ENCODE measurements around the gene SUZ12. TPM values are rescaled to one million over a fixed set of nuclear protein-coding genes. Genes with fewer than 3 reads are reported as not detected.
A peak's percentile ranks its signal among the peaks of the same experiment; 100 is the strongest.
"Not testable (repeated sequence)": the region's sequence is repeated elsewhere in the genome, so short reads cannot be mapped to it uniquely, and the experiment has no call there.

SUZ12 gene
- total and polyA plus RNA-seq, 12 donors = 5.1 to 15.5 (median 14.0) TPM

DNA sequence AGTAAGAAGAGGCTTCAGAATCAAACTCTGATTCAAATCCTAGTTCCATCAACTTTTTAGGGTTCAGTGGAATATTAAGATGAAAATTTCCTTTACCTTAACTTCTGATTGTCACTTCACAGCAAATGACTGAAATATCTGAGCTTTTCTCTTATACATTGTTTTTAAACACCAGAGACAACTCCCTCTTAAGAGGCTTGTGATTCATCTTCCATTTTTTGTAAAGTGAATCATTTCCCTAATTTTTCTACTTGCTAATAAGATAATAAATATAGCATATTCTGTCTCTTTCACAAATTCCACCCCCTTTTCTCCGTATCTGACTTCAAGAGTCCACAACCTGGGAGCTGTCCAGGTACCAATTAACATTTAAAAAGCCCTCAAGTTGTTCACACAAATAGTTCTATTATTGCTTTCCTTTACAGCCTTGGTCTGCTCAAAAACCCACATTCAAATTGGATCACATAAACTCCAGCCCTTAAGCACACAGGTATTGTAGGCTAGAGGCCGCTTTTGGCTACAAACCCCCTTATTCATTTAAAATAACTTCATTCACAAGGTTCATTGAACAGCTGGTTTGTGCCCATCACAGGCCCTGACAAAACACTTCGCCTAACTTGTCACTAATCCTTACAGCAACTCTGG lies 21.2 kb upstream of the SUZ12 start:
- Histone ChIP-seq H3K9me3 (no peaks in the 10 kb centered on the region), H3K27ac (no peak overlapping the region), H3K4me3 (no peak overlapping the region), H3K36me3 (no peaks in the 10 kb centered on the region), H3K27me3 (peaks cover 0 to 61% (median 36%) of the 10 kb centered on the region in 7 donors), H3K4me1 (no peaks in the 10 kb centered on the region)
- 90 to 94% methylated on average over 3 of the region's 3 CpGs for WGBS, 2 donors
- DNase-seq = no peak
- intact Hi-C loops (cut with DNase I) = no loop called here
- no peak for ATAC-seq
- TF ChIP-seq CTCF (IDR thresholded peaks at IDR 0.05) = no peak

- WGBS, 2 donors = 50 to 53% methylated on average over 36 of the region's 36 CpGs
- Histone ChIP-seq H3K9me3 (no peaks in the 10 kb centered on the region), H3K27ac (no peak overlapping the region), H3K36me3 (no peaks in the 10 kb centered on the region), H3K27me3 (peaks cover 0 to 62% (median 36%) of the 10 kb centered on the region in 7 donors), H3K4me3 (peak overlapping the region in 3 of 10 donors; percentile 5 to 24 (median 12)), H3K4me1 (no peaks in the 10 kb centered on the region)
- no peak for TF ChIP-seq CTCF (IDR thresholded peaks at IDR 0.05)
- DNase-seq = no peak
- intact Hi-C loops (cut with DNase I) = no loop called here
- ATAC-seq = peak in 1 of 8 donors; percentile 55
Observed at GRCh38 chr17:31916491-31917064, 20.2 kb upstream of the SUZ12 start.

DNA sequence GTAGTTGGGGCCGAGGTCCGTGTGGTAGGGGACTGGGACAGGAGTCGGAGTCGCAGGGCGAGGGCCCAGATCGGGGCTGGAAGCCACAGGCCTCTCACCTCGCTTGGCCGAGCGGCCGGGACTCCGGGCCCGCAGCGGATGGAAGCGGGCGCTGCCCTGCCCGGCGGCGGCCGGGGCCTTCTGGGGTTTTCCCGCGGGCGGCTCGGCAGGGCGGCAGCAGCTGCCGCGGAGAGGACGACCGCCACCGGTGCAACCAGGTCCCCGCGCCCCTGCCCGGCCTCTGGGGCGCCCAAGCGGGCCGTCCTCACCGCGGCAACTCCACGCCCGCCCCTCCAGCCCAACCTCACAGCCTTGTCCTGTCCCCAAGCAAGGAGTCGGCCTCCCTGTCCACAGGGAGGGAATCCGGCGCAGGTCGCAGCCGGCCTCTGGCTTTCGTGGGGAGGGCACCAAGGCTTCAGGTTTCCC lies 19.7 kb upstream of the SUZ12 start:
- Histone ChIP-seq H3K4me3 (peak overlapping the region in 4 of 10 donors; percentile 1 to 24 (median 8)), H3K27ac (no peak overlapping the region), H3K4me1 (no peaks in the 10 kb centered on the region), H3K27me3 (peaks cover 0 to 64% (median 38%) of the 10 kb centered on the region in 7 donors), H3K36me3 (no peaks in the 10 kb centered on the region), H3K9me3 (no peaks in the 10 kb centered on the region)
- TF ChIP-seq CTCF (IDR thresholded peaks at IDR 0.05) = no peak
- 11% methylated on average over 44 to 45 of the region's 45 CpGs for whole genome bisulfite sequencing, 2 donors
- peak in 1 of 2 donors; percentile 12 for DNase-seq
- intact Hi-C loops (cut with DNase I) = no loop called here
- peak in 3 of 8 donors; percentile 17 to 42 (median 41) for ATAC-seq

DNA sequence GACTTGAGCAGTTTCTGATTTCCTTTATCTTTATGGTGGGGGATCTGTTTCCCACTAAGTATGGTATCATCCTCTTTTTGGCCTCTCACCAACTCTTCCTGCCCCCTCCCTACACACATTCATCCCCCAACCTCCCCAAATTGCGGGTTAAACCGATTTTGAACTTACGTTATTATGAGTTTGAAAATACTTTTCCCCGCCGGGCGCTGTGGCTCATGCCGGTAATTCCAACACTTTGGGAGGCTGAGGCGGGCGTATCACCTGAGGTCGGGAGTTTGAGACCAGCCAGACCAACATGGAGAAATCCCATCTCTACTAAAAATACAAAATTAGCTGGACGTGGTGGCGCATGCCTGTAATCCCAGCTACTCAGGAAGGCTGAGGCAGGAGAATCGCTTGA lies 19.1 kb upstream of the SUZ12 start:
- H3K4me1 ChIP-seq; H3K9me3 ChIP-seq; DNase-seq; intact Hi-C loops (cut with DNase I); H3K36me3 ChIP-seq; ATAC-seq; H3K27ac ChIP-seq; H3K4me3 ChIP-seq: not testable (repeated sequence)
- peaks cover 0 to 67% (median 40%) of the 10 kb centered on the region in 7 donors for H3K27me3 ChIP-seq
- WGBS, 2 donors = 93 to 94% methylated on average over 13 of the region's 13 CpGs

GRCh38 chr17:31918701-31919128 lies 18.1 kb upstream of the SUZ12 start:
- DNase-seq = no peak
- intact Hi-C loops (cut with DNase I) = no loop called here
- Histone ChIP-seq H3K9me3 (no peaks in the 10 kb centered on the region), H3K36me3 (no peaks in the 10 kb centered on the region), H3K27me3 (peaks cover 0 to 75% (median 40%) of the 10 kb centered on the region in 7 donors), H3K27ac (no peak overlapping the region), H3K4me3 (no peak overlapping the region), H3K4me1 (peaks cover 0 to 6% (median 0%) of the 10 kb centered on the region in 9 donors)
- no peak for TF ChIP-seq CTCF (IDR thresholded peaks at IDR 0.05)
- ATAC-seq = no peak
- WGBS, 2 donors = 60 to 75% methylated on average over 4 of the region's 4 CpGs
